Measurements from ENCODE around the gene MRPS7. TPM values are rescaled to one million over a fixed set of nuclear protein-coding genes. Genes with fewer than 3 reads are reported as not detected.

The MRPS7 gene
- 123 and 127 TPM in 2 replicates for total RNA-seq (2014; rRNA removed; shearing (Covaris generic))
- 90.2 and 103 TPM in 2 replicates for total RNA-seq (2022)
- percentile 88 among the genes with signal in this experiment for Bru-seq, nascent RNA
- percentile 86 among the genes with signal in this experiment for BruChase-seq, experiment 1, labeled RNA remaining after a 6-hour chase
- BruChase-seq, experiment 2, labeled RNA remaining after a 2-hour chase: percentile 87 among the genes with signal in this experiment
- long read RNA-seq, transcript MRPS7-201 (5 exons, 1,406 nt): major isoform, 234 of 285 reads
- long read RNA-seq, transcript MRPS7-203 (4 exons, 1,638 nt): minor isoform, 20 of 285 reads
- long read RNA-seq, partial matches to known transcripts: 2 of 285 reads
- long read RNA-seq, other reads (novel, unspliced or antisense): 23 of 285 reads

DNA sequence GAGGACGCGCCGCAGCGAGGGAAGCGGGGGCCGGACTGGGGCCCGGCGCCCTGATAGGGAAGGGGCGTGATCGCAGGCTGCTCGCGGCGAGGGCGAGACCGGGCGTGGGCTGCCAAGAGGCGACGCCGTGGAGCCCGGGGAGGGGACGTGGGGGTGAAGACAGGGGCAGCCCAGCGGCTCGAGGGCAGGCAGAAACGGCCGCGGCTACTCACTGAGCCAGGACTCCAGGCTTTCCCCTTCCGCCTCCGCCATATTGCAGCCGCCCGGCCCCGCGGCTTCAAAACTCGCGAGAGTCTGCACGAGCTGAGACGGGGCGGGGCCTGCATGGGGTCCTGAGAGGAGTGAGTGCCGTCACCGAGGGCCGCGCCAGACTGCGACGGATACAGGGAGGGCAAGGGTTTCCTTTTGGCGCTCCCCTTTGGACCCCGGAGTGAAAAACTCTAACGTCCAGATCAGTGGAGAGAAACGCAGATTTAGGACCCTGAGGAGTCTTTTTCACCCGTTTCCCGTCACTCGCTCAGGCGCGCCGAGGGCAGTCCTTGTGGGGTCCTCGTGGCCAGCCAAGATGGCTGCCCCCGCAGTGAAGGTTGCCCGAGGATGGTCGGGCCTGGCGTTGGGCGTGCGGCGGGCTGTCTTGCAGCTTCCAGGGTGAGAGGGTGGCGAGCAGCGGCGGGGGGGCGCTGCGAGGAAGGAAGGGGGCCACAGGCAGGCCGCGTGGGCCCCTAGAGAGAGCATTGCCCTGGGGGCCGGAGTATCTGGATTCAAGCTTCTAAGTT, at the start of gene MRPS7, which contains the start of gene GGA3:
TSS of gene MRPS7 (plus strand) at position 544 of the 776 bp plus-strand sequence. CDS start at position 566, 22 bp downstream.
TSS of gene GGA3 (minus strand) at position 271 of the 776 bp plus-strand sequence. CDS start at position 252, 19 bp downstream.
- CTCF ChIA-PET (ENCODE audit: unreplicated experiment): interaction anchor here (1.1 to 3.5 kb wide), 6 partner anchors 9 to 28 kb away, joined by 3 to 31 read pairs (median 5); partner anchors contain the start of genes MIF4GD and SLC25A19
- peak; percentile 99 for DNase-seq (ENCODE audit: low spot score)
- H3K79me2 ChIP-seq (ENCODE audit: insufficient read depth, low read depth, low read length): peaks cover 57% of the 10 kb centered on the region

DNA sequence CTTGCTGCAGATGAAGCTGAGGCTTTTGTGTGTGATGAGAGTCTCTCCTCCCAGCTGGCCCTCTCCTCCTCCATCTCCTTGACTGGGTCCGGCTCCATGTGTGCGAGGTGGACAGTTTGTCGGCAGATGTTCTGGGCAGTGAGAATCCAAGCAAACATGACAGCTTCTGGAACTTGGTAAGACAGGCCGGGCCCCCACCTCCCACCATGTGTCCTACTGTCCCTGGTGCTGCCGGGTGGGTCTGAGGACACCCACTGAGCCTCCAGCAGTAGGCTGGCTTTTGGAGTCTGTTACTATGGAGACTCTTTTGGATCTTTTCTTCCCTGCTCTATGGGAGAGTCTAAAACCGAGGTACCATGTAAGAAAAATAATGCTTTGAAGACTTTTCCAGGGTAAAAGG, 43.5 kb upstream of the MRPS7 start:
- H3K79me2 ChIP-seq (ENCODE audit: insufficient read depth, low read depth, low read length): no peaks in the 10 kb centered on the region
- H2AFZ ChIP-seq (ENCODE audit: low read length): no peak overlapping the region
- H3K4me3 ChIP-seq (ENCODE audit: low read depth, low read length, poor library complexity, severe bottlenecking): no peak overlapping the region
- peaks cover 95% of the 10 kb centered on the region for H3K36me3 ChIP-seq (ENCODE audit: insufficient read depth, low read length)
- no peaks in the 10 kb centered on the region for H3K9me2 ChIP-seq (ENCODE audit: insufficient read depth, low read length)
- H3K4me2 ChIP-seq (ENCODE audit: low read length): no peak overlapping the region
- intact Hi-C loops (cut with micrococcal nuclease; ENCODE audit: unreplicated experiment): no loop called here
- H3K9me3 ChIP-seq (ENCODE audit: low read length): no peaks in the 10 kb centered on the region
- POLR2A ChIA-PET: interaction anchor here (0.7 to 1.2 kb wide), 3 partner anchors 9 to 78 kb away, joined by 3 read pairs; no protein-coding TSS in a partner anchor
- no peak for DNase-seq (ENCODE audit: low spot score)
- CTCF ChIA-PET (ENCODE audit: unreplicated experiment): no interaction called here
- BruUV-seq (replicated peaks): no TSS peak
- H3K27ac ChIP-seq (ENCODE audit: low read depth, low read length, poor library complexity, severe bottlenecking): no peak overlapping the region
- H3K4me1 ChIP-seq (ENCODE audit: insufficient read depth, low read length, poor library complexity, severe bottlenecking): no peaks in the 10 kb centered on the region
- TF ChIP-seq EZH2phosphoT487 (IDR thresholded peaks at IDR 0.05; ENCODE audit: borderline replicate concordance, low read depth, low read length): no peak
- TF ChIP-seq, protein P1, sequence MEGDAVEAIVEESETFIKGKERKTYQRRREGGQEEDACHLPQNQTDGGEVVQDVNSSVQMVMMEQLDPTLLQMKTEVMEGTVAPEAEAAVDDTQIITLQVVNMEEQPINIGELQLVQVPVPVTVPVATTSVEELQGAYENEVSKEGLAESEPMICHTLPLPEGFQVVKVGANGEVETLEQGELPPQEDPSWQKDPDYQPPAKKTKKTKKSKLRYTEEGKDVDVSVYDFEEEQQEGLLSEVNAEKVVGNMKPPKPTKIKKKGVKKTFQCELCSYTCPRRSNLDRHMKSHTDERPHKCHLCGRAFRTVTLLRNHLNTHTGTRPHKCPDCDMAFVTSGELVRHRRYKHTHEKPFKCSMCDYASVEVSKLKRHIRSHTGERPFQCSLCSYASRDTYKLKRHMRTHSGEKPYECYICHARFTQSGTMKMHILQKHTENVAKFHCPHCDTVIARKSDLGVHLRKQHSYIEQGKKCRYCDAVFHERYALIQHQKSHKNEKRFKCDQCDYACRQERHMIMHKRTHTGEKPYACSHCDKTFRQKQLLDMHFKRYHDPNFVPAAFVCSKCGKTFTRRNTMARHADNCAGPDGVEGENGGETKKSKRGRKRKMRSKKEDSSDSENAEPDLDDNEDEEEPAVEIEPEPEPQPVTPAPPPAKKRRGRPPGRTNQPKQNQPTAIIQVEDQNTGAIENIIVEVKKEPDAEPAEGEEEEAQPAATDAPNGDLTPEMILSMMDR (conservative IDR thresholded peaks at IDR 0.05; ENCODE audit: low read length): no peak
- H4K20me1 ChIP-seq (ENCODE audit: insufficient read depth, low read length): no peaks in the 10 kb centered on the region

More for the DNA sequence above, at the start of gene MRPS7, which contains the start of gene GGA3:
- Histone ChIP-seq H2AFZ (ENCODE audit: low read length) (peak within 1 kb of the TSS; percentile 62), H3K9me2 (ENCODE audit: insufficient read depth, low read length) (no peaks in the 10 kb centered on the region), H3K4me2 (ENCODE audit: low read length) (peak within 1 kb of the TSS; percentile 92), H3K4me1 (ENCODE audit: insufficient read depth, low read length, poor library complexity, severe bottlenecking) (peaks cover 26% of the 10 kb centered on the region), H3K9me3 (ENCODE audit: low read length) (no peaks in the 10 kb centered on the region), H3K4me3 (ENCODE audit: low read depth, low read length, poor library complexity, severe bottlenecking) (peak within 1 kb of the TSS; percentile 79), H4K20me1 (ENCODE audit: insufficient read depth, low read length) (peaks cover 17% of the 10 kb centered on the region; the same call in 1 of the 2 replicates), H3K27ac (ENCODE audit: low read depth, low read length, poor library complexity, severe bottlenecking) (peak within 1 kb of the TSS; percentile 68), H3K36me3 (ENCODE audit: insufficient read depth, low read length) (peaks cover 44% of the 10 kb centered on the region)
- TF ChIP-seq, protein P1 (conservative IDR thresholded peaks at IDR 0.05; ENCODE audit: low read length): no peak; the same call in none of the 2 replicates
- TF ChIP-seq EZH2phosphoT487 (IDR thresholded peaks at IDR 0.05; ENCODE audit: borderline replicate concordance, low read depth, low read length): no peak
- BruUV-seq (replicated peaks): no TSS peak
- intact Hi-C loops (cut with micrococcal nuclease; ENCODE audit: unreplicated experiment): loop anchor here (2.0 kb wide), 1 partner anchor 151 kb away; no protein-coding TSS in a partner anchor
- POLR2A ChIA-PET: interaction anchor here (0.6 to 4.6 kb wide), 24 partner anchors 9 to 259 kb away, joined by 3 to 59 read pairs (median 5); partner anchors contain the start of genes GRB2, MIF4GD, SLC25A19 and TMEM94
